ENCODE measurements around the gene ZNF460. TPM values are rescaled to one million over a fixed set of nuclear protein-coding genes. Genes with fewer than 3 reads are reported as not detected.

The ZNF460 gene
- total RNA-seq, 1 experiment from 2014 or later: 43.1 TPM

DNA sequence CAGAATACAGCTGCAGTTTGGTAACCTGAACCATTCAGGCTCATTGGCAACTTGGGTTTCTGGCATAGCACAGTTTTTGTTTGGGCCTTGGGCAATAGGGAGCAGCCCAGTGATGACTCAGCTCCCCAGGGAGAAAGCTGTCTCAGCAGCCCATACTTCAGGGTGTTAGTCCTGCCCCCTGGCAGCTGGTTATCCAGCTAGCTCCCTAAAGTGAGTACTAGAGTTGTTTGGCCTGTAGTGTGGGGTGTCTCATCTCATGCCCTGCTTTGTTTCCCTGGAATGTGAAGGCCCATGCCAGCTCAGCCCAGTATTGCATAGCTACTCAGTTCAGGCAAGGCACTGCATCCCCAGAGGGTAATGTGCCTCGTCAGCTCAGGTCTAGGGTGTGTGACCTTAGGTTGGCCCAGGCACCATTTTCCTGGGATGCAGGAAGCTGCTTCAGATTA, 21.8 kb downstream of the ZNF460 start:
- RAD21 ChIA-PET (ENCODE audit: low non-redundant PET in 1 of 2, low total read pairs in 2 of 2, uncharacterized antibody in 2 of 2, unreplicated experiment in 2 of 2): no interaction called here
- intact Hi-C loops (cut with micrococcal nuclease): no loop called here
- H3K4me2 ChIP-seq (ENCODE audit: low read length): peak overlapping the region; percentile 27
- H4K20me1 ChIP-seq (ENCODE audit: insufficient read depth): no peaks in the 10 kb centered on the region
- H3K79me2 ChIP-seq (ENCODE audit: insufficient read depth, low read length): peaks cover 76% of the 10 kb centered on the region
- no peaks in the 10 kb centered on the region for H3K9me2 ChIP-seq (ENCODE audit: insufficient read depth)
- H3K9ac ChIP-seq (ENCODE audit: low read length): no peak overlapping the region
- peaks cover 0 to 23% of the 10 kb centered on the region in 2 experiments; a peak in 2 of 4 replicates for H3K4me1 ChIP-seq (ENCODE audit: control insufficient read depth in 1 of 2, insufficient read depth in 2 of 2, low read length in 2 of 2)
- no peak for DNase-seq (ENCODE audit: low read depth, low spot score)
- H3K9me3 ChIP-seq (ENCODE audit: control insufficient read depth in 1 of 2, insufficient read depth in 1 of 2, low read depth in 1 of 2, low read length in 2 of 2): no peaks in the 10 kb centered on the region
- peaks cover 6 to 21% of the 10 kb centered on the region in 2 experiments for H3K36me3 ChIP-seq (ENCODE audit: control insufficient read depth in 1 of 2, insufficient read depth in 2 of 2, low read length in 2 of 2)
- no peaks in the 10 kb centered on the region for H3K27me3 ChIP-seq (ENCODE audit: insufficient read depth, low read length)
- no peak for TF ChIP-seq POLR2AphosphoS5 (IDR thresholded peaks at IDR 0.05; ENCODE audit: low read depth, low read length)
- TF ChIP-seq SIN3A (IDR thresholded peaks at IDR 0.05; ENCODE audit: low read depth): no peak
- no peak for TF ChIP-seq CBX3 (IDR thresholded peaks at IDR 0.05; ENCODE audit: low read depth)
- no peak for TF ChIP-seq ZFX (IDR thresholded peaks at IDR 0.05)
- no peak for TF ChIP-seq FOSL1 (IDR thresholded peaks at IDR 0.05; ENCODE audit: low read depth)
- TF ChIP-seq, protein P1, sequence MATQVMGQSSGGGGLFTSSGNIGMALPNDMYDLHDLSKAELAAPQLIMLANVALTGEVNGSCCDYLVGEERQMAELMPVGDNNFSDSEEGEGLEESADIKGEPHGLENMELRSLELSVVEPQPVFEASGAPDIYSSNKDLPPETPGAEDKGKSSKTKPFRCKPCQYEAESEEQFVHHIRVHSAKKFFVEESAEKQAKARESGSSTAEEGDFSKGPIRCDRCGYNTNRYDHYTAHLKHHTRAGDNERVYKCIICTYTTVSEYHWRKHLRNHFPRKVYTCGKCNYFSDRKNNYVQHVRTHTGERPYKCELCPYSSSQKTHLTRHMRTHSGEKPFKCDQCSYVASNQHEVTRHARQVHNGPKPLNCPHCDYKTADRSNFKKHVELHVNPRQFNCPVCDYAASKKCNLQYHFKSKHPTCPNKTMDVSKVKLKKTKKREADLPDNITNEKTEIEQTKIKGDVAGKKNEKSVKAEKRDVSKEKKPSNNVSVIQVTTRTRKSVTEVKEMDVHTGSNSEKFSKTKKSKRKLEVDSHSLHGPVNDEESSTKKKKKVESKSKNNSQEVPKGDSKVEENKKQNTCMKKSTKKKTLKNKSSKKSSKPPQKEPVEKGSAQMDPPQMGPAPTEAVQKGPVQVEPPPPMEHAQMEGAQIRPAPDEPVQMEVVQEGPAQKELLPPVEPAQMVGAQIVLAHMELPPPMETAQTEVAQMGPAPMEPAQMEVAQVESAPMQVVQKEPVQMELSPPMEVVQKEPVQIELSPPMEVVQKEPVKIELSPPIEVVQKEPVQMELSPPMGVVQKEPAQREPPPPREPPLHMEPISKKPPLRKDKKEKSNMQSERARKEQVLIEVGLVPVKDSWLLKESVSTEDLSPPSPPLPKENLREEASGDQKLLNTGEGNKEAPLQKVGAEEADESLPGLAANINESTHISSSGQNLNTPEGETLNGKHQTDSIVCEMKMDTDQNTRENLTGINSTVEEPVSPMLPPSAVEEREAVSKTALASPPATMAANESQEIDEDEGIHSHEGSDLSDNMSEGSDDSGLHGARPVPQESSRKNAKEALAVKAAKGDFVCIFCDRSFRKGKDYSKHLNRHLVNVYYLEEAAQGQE (IDR thresholded peaks at IDR 0.05; ENCODE audit: low read depth): no peak
- TF ChIP-seq, protein P2, sequence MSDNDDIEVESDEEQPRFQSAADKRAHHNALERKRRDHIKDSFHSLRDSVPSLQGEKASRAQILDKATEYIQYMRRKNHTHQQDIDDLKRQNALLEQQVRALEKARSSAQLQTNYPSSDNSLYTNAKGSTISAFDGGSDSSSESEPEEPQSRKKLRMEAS (IDR thresholded peaks at IDR 0.05): no peak
- TF ChIP-seq EGR1 (IDR thresholded peaks at IDR 0.05; ENCODE audit: low read depth): no peak
- TF ChIP-seq YY1 (IDR thresholded peaks at IDR 0.05; ENCODE audit: extremely low read depth, insufficient replicate concordance, low read depth, low read length): no peak
- no peak for TF ChIP-seq SRF (IDR thresholded peaks at IDR 0.05; ENCODE audit: low read depth)
- no peak for TF ChIP-seq JUND (IDR thresholded peaks at IDR 0.05)
- TF ChIP-seq, protein P3, sequence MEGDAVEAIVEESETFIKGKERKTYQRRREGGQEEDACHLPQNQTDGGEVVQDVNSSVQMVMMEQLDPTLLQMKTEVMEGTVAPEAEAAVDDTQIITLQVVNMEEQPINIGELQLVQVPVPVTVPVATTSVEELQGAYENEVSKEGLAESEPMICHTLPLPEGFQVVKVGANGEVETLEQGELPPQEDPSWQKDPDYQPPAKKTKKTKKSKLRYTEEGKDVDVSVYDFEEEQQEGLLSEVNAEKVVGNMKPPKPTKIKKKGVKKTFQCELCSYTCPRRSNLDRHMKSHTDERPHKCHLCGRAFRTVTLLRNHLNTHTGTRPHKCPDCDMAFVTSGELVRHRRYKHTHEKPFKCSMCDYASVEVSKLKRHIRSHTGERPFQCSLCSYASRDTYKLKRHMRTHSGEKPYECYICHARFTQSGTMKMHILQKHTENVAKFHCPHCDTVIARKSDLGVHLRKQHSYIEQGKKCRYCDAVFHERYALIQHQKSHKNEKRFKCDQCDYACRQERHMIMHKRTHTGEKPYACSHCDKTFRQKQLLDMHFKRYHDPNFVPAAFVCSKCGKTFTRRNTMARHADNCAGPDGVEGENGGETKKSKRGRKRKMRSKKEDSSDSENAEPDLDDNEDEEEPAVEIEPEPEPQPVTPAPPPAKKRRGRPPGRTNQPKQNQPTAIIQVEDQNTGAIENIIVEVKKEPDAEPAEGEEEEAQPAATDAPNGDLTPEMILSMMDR (IDR thresholded peaks at IDR 0.05 in 2 of 3, conservative IDR thresholded peaks at IDR 0.05 in 1 of 3; ENCODE audit: borderline replicate concordance in 1 of 3, insufficient read depth in 1 of 3, low read depth in 2 of 3, low read length in 2 of 3): no peak
- TF ChIP-seq EZH2phosphoT487 (IDR thresholded peaks at IDR 0.05; ENCODE audit: borderline replicate concordance): no peak
- TF ChIP-seq CEBPB (IDR thresholded peaks at IDR 0.05; ENCODE audit: low read depth): no peak
- POLR2A ChIA-PET: interaction anchor here (0.9 kb wide), 1 partner anchor 18 kb away, joined by 3 read pairs; the partner anchor contains the start of gene ZNF543
- H3K4me3 ChIP-seq (replicated peaks in 1 of 2; ENCODE audit: low read depth in 1 of 2, low read length in 2 of 2): no peak overlapping the region
- ATAC-seq: peak; percentile 61
- no peak overlapping the region for H2AFZ ChIP-seq (ENCODE audit: low read depth, low read length, poor library complexity, severe bottlenecking)
- CTCF ChIA-PET: no interaction called here
- no TSS peak for BruUV-seq (replicated peaks)
- H3K27ac ChIP-seq (ENCODE audit: low read depth, low read length): no peak overlapping the region

Data from HCT116 (cell line).